LNCAP (cell line): Measurements from ENCODE around the gene FMN2.

ENCODE experiments used
- TF ChIP-seq, protein P1 (sequence below): fragments of 450-650 bp; IDR thresholded peaks from 2 replicates; pipeline ENCODE4 v1.5.1; 2017; ENCODE audit warnings: mild to moderate bottlenecking

FMN2 gene

DNA sequence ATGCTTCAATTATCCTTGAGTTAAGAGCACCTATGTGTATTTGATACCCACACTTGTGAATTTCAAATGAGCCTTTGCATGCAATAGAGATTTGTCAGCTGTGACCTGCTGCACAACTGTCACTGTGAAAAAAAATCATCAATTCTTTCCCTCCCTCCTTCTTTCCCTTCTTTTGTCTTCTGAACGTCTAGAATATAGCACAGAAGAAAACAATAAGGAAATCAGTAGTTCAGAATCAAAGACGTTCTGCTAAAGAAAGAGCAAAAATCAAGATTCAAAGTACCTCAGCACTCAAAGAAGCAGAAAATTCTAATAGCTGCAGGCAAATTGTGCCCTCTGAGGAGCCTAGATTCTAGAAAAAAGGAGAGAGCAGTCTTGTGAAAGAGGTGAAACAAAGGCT is 1.7 kb upstream of the FMN2 start:
- TF ChIP-seq, protein P1, sequence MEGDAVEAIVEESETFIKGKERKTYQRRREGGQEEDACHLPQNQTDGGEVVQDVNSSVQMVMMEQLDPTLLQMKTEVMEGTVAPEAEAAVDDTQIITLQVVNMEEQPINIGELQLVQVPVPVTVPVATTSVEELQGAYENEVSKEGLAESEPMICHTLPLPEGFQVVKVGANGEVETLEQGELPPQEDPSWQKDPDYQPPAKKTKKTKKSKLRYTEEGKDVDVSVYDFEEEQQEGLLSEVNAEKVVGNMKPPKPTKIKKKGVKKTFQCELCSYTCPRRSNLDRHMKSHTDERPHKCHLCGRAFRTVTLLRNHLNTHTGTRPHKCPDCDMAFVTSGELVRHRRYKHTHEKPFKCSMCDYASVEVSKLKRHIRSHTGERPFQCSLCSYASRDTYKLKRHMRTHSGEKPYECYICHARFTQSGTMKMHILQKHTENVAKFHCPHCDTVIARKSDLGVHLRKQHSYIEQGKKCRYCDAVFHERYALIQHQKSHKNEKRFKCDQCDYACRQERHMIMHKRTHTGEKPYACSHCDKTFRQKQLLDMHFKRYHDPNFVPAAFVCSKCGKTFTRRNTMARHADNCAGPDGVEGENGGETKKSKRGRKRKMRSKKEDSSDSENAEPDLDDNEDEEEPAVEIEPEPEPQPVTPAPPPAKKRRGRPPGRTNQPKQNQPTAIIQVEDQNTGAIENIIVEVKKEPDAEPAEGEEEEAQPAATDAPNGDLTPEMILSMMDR, result no peak

DNA sequence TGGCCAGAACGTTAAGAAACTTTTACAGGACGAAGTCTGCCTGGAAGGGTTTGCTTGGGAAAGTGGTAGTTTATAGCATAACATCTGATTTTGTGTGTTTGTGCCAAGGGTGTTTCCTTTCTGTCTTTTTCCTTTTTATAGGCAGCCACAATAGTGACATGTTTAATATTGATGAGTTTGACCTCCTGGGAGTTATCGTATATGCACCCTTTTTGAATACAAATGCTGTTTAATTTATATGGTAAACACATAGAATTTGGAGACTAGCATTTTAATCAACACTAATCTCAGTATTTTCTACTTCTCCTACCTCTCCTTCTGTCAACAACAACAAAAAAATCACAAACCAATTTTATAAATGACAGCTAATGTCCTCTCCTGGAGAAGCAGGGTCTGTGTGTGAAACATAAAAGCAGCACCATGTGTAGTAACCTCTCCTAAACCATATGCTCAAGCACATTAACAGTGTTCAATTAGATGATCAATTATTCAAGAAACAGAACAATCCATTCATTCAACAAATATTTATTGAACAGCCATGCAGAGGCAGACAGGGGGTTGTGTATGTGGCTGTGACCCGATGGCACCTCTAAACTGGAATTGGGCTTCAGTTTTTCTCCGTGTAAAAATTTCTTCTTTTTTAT is 604 bp upstream of the FMN2 start:
- TF ChIP-seq, protein P1, result no peak

DNA sequence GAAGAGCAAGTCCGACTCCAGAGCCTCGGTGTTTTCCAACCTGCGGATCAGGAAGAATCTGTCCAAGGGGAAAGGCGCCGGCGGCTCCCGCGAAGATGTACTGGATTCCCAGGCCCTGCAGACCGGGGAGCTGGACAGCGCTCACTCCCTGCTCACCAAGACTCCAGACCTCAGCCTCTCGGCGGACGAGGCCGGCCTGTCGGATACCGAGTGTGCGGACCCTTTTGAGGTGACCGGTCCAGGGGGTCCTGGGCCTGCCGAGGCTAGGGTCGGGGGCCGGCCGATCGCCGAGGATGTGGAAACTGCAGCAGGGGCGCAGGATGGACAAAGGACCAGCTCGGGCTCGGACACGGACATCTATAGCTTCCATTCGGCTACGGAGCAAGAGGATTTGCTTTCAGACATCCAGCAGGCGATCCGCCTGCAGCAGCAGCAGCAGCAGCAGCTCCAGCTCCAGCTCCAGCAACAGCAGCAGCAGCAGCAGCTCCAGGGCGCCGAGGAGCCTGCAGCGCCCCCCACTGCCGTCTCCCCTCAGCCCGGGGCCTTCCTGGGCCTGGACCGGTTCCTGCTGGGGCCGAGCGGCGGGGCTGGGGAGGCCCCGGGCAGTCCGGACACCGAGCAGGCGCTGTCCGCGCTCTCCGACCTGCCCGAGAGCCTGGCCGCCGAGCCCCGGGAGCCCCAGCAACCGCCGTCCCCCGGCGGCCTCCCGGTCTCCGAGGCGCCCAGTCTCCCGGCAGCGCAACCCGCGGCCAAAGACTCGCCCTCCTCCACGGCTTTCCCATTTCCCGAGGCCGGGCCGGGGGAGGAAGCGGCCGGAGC is 827 bp downstream of the FMN2 start:
- TF ChIP-seq, protein P1, result no peak

DNA sequence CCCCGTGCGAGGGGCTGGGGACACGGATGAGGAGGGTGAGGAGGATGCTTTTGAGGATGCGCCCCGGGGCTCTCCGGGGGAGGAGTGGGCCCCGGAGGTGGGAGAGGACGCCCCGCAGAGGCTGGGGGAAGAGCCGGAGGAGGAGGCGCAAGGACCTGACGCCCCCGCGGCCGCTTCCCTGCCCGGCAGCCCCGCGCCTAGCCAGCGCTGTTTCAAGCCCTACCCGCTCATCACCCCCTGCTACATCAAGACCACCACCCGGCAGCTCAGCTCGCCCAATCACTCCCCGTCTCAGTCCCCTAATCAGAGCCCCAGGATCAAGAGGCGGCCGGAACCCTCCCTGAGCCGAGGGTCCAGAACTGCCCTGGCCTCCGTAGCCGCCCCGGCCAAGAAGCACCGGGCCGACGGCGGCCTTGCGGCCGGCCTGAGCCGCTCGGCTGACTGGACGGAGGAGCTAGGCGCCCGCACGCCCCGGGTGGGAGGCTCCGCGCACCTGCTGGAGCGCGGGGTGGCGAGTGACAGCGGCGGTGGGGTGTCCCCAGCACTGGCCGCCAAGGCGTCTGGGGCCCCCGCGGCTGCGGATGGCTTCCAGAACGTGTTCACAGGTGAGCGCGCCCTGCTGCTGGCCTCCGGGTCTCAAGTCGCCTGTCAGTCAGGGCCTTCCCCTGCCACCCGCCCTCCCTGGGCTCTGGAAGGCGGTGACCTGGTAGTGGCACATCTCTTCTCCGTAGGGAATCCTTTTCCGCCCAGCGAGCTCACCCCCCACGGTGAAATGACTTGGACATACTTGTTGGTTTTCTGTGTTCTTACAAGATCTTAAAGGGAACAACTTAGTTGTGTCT is 1.7 kb downstream of the FMN2 start:
- TF ChIP-seq, protein P1, result no peak

GRCh38 chr1:240094041-240094722 is 2.5 kb downstream of the FMN2 start:
- TF ChIP-seq, protein P1, result no peak

DNA sequence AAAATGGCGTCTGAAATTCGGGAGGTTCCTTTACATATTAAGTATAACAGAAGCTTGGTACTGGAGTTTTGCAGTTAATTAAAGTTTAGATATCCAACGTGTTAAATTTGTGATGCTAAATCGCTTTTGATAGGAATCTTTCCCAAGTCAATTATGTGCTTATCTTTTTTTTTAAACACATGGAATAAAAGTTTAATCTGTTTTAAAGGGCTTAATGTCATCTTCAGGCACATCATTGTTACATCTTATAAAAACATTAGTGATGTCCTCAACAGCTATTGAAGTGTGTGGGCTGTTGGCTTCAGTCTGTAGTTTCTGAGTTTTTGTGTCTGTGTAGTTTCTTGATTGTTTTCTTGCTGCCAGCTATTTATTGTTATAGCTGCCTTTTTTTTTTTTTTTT is 5.3 kb downstream of the FMN2 start:
- TF ChIP-seq, protein P1, result no peak

- TF ChIP-seq, protein P1, result no peak
Measured at GRCh38 chr1:240098534-240098933, 6.9 kb downstream of the FMN2 start.
